ENCODE measurements around the gene GBF1.
A peak's percentile ranks its signal among the peaks of the same experiment; 100 is the strongest.
"Not testable (repeated sequence)": the region's sequence is repeated elsewhere in the genome, so short reads cannot be mapped to it uniquely, and the experiment has no call there.

GBF1 gene

DNA sequence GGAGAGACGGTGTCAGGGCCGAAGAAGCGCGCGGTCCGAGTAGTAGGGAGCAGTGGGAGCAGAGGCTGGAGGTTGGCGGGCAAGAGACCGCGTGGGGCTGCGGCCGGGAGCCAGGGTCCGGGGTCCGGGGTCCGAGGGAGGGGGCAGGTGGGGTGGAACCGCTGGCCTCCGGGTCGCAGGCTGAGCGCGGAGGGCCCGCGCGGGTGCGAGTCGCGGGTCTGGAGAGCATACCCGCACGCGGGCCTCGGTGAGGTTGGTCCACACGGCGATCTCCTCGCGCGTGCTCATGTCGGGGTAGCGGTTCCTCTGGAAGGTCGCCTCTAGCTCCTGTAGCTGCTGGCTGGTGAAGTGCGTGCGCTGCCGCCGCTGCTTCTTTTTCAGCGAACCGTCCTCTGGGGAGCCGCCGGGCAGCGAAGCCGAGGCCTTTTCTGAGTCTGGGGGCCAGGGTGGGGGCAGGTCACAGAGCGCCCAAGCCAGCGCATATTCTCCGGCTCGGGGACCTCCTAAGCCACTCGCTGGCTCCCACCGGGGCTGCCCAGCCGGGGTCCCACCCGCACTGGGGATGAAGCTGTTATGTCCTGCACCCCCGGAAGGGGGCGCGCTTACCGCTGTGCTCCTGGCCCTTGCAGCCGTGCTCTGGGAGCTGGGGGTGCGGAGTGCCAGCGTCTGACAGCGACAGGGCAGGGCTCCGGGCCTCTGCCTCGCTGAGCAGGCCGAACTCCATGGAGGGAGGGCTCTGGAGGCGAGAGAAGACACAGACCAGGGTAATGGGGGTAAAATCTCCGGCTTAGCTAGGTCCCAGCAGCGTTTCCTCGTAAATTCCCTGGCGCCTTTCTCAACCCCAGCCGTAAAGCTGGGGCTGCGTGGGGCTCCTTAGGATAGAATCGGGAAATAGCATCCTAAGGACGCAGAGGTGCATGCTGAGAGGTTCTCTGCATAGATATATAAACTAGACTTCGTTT is 13.7 kb upstream of the GBF1 start:
- DNase-seq (ENCODE audit: low read depth, low spot score): no peak
- no peak overlapping the region for H3K4me3 ChIP-seq (ENCODE audit: low read length)

GRCh38 chr10:102233997-102234396 is 11.3 kb upstream of the GBF1 start:
- no peak for DNase-seq (ENCODE audit: low read depth, low spot score)
- H3K4me3 ChIP-seq (ENCODE audit: low read length): no peak overlapping the region

GRCh38 chr10:102234888-102235597 is 10.3 kb upstream of the GBF1 start:
- no peak for DNase-seq (ENCODE audit: low read depth, low spot score)
- H3K4me3 ChIP-seq (ENCODE audit: low read length): no peak overlapping the region

- no peak for DNase-seq (ENCODE audit: low read depth, low spot score)
- H3K4me3 ChIP-seq (ENCODE audit: low read length): no peak overlapping the region
Observed at GRCh38 chr10:102235598-102235920, 9.8 kb upstream of the GBF1 start.

DNA sequence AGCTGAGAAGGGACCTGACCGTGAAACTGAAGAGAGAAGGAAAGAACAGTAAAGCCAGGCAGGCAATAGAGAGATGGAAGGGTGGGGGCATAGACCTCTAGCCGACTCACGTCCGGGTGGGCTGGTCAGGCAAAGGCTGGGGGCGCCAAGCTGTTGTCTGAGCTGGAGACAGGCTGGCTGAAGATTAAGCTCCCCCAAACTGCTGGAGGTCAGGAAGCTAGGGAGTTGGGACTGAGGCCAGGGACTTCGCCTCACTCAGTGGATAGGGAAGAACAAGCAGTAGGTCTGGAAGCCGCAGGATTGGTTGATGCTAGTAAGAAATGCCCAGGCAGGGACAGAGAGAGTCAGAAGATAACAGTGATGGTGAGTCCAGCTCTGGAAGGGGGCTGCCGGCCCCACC is 9.3 kb upstream of the GBF1 start:
- no peak overlapping the region for H3K4me3 ChIP-seq (ENCODE audit: low read length)
- no peak for DNase-seq (ENCODE audit: low read depth, low spot score)

DNA sequence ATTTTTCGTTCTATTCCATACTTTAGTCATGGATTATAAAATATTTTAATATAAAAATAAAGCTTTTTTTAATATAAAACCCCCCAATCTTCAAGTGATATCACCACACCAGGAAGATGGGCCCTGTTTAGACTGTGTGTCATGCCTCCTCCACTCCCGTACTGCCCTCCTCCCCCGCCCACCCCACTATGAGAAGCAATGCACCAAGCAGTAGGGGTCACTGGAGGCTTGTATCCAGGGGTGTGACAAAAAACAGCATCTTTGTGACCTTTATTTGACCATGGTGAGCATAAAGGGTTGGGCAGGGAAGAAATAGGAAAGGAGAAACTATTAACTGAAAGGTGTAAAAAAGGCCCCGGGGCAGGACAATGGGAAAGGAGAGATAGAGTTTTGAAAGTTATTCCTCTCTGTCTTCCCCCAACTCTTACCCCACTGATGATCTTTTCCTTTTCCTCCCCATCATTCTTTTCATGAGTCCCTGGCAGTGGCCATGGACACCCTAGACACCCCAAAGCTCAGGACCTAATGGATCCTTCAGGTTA is 7.5 kb upstream of the GBF1 start:
- no peak for DNase-seq (ENCODE audit: low read depth, low spot score)
- no peak overlapping the region for H3K4me3 ChIP-seq (ENCODE audit: low read length)

DNA sequence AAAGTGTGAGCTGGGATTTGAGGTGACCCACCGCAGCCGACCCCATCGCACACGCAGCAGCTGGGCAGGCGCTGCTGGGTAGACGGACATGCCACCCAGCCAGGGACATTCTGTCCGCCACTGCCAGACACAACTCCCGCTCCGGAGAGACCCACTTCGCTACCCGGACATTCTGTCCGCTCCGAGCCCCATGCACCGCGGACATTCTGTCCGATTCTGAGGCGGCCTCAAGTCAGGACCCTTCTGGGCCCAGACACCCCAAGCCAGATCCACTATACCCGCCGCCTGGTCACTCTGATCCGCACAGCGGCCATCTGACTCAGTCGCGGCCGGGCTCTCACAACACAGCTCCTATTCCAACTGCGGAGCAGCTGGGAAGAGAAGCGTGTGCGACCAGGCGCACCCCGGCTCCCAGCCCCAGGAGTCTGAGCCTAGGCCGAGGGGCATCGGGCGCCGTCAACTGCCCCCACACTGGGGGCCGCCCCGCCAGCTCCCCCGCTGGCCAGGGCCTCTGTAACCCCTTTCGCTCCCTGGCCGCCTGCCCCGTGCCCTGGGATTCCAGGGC is 4.8 kb upstream of the GBF1 start:
- no peak overlapping the region for H3K4me3 ChIP-seq (ENCODE audit: low read length)
- no peak for DNase-seq (ENCODE audit: low read depth, low spot score)

- DNase-seq (ENCODE audit: low read depth, low spot score): no peak
- H3K4me3 ChIP-seq (ENCODE audit: low read length): no peak overlapping the region
Observed at GRCh38 chr10:102241032-102241443, 4.3 kb upstream of the GBF1 start.

GRCh38 chr10:102241444-102242117 is 3.8 kb upstream of the GBF1 start, which contains the start of gene PITX3:
Gene PITX3 (minus strand): TSS chr10:102241512. CDS start chr10:102232080, 9,432 bp downstream.
- no peak within 1 kb of the TSS for H3K4me3 ChIP-seq (ENCODE audit: low read length)
- no peak for DNase-seq (ENCODE audit: low read depth, low spot score)

- no peak overlapping the region for H3K4me3 ChIP-seq (ENCODE audit: low read length)
- no peak for DNase-seq (ENCODE audit: low read depth, low spot score)
Observed at GRCh38 chr10:102242118-102242485, 3.2 kb upstream of the GBF1 start.

DNA sequence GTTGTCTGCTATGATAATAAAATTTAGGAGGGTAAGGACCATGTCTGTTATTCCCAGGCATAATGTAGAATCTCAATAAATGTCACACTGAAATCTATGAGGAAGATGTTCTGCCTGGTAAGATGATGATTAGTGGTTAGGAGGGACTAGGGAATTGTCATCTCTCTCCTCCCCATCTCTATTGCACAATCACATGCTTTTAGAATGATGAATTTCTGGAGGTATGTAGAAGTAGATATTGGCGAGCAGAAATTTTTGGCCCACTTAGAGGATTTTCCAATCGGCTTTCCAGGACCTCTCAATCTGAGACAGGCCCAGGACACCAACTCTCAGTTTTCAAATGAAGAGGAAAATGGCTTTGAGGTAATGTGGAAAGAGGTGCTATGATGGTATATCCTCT is 2.0 kb upstream of the GBF1 start:
- no peak overlapping the region for H3K4me3 ChIP-seq (ENCODE audit: low read length)
- no peak for DNase-seq (ENCODE audit: low read depth, low spot score)

- DNase-seq (ENCODE audit: low read depth, low spot score): no peak
- H3K4me3 ChIP-seq (ENCODE audit: low read length): peak overlapping the region; percentile 97
Observed at GRCh38 chr10:102245932-102246251, 560 bp downstream of the GBF1 start.

GRCh38 chr10:102246261-102246660 is 929 bp downstream of the GBF1 start:
- peak overlapping the region; percentile 97 for H3K4me3 ChIP-seq (ENCODE audit: low read length)
- DNase-seq (ENCODE audit: low read depth, low spot score): no peak

DNA sequence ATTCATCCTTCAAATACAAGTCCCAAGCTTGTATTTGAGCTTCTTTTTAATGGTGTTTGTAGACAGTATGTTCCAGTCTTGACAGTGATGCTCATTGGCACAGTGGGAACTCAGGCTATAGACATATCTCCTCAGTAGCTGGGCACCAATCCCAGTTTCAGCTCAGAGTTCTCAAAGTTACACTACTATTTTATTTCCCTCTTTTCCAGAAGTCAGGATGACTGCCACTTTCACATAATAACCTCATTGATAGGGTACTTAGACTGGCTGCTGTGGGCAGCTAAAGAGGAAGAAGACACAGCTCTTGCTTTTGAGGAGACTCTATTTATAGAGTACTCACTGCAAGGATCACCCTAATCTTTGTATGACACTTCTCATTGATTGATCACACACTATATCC is 2.4 kb downstream of the GBF1 start:
- DNase-seq (ENCODE audit: low read depth, low spot score): no peak

GRCh38 chr10:102252508-102252907 is 7.2 kb downstream of the GBF1 start:
- DNase-seq (ENCODE audit: low read depth, low spot score); H3K4me3 ChIP-seq (ENCODE audit: low read length): not testable (repeated sequence)

More for the DNA sequence above, 2.4 kb downstream of the GBF1 start:
- H3K4me3 ChIP-seq (ENCODE audit: low read length): no peak overlapping the region

GRCh38 chr10:102254426-102254825 is 9.1 kb downstream of the GBF1 start:
- no peak for DNase-seq (ENCODE audit: low read depth, low spot score)
- H3K4me3 ChIP-seq (ENCODE audit: low read length): no peak overlapping the region

DNA sequence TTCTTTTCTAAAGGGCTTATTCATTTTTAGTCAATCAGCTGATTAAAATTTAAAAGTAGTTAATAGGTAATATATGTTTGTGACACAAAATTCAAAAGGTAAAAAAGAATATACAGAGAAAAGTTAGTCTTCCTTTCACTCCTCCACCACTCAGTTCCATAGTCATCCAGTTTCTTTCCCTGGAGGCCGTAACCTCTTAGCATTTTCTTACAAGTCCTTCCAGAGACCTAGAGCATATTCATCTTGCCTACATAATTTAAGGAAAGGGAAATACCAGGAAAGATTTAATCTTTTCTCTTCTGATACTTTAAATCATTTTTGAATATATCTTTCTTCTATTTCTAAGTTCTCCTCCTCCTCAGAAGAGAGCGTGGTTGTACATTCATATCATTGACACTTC is 10.1 kb downstream of the GBF1 start:
- no peak overlapping the region for H3K4me3 ChIP-seq (ENCODE audit: low read length)
- no peak for DNase-seq (ENCODE audit: low read depth, low spot score)

- H3K4me3 ChIP-seq (ENCODE audit: low read length): no peak overlapping the region
- DNase-seq (ENCODE audit: low read depth, low spot score): no peak
Observed at GRCh38 chr10:102261196-102261595, 15.9 kb downstream of the GBF1 start.

- DNase-seq (ENCODE audit: low read depth, low spot score): no peak
- no peak overlapping the region for H3K4me3 ChIP-seq (ENCODE audit: low read length)
Observed at GRCh38 chr10:102261842-102262241, 16.5 kb downstream of the GBF1 start.
